LNCaP clone FGC (cell line): ENCODE data around the gene SLC35F5.

Experiments
- DNase-seq: peaks from one replicate; pipeline ENCODE4 v3.0.0-alpha.2; 2011; ENCODE audit warnings: low read depth
- H3K4me3 ChIP-seq: 2 replicates; pipeline ENCODE4 v1.5.1; 2011; ENCODE audit warnings: mild to moderate bottlenecking, low read depth, low read length, control low read depth
- CTCF ChIP-seq: IDR thresholded peaks from 2 replicates; pipeline ENCODE4 v1.5.1; 2012; ENCODE audit warnings: mild to moderate bottlenecking; ENCODE audit not compliant: control insufficient read depth, insufficient read depth; ENCODE audit errors: extremely low read depth

Gene SLC35F5

DNA sequence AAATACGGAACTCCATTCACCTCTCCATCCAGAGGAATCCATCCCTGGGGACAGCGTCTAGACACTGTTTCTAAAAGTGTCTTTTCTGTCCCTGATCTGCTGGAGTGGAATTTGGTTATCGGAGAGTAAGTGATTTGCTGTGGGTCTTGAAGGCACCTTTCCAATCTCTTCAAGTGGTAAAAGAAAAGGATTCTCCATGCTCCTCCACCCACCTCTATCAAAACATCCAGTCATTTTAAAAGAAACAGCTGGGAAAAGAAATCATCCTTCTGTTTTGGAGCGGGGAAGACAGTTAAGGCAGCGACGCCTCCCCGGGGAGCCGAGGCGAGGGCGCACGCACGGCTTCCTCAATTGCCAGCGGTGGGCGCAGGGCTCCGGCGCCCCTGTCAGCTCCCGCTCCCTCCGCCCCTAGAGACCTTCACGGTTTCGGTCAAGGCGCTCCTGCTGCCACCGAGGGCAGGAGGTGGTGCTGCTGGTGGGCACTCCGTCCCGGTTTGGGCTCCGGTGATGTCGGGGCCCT is 547 bp downstream of the SLC35F5 start:
- TF ChIP-seq CTCF, result no peak
- H3K4me3 ChIP-seq, result peak overlapping the region; percentile 93
- no peak for DNase-seq

GRCh38 chr2:113755035-113755834 is 1.2 kb downstream of the SLC35F5 start:
- no peak for TF ChIP-seq CTCF
- DNase-seq, result no peak
- peak overlapping the region; percentile 93 for H3K4me3 ChIP-seq

GRCh38 chr2:113754160-113754559 is 2.3 kb downstream of the SLC35F5 start:
- no peak for TF ChIP-seq CTCF

GRCh38 chr2:113750385-113750784 is 6.1 kb downstream of the SLC35F5 start:
- DNase-seq, result no peak
- no peak overlapping the region for H3K4me3 ChIP-seq
- no peak for TF ChIP-seq CTCF

More at GRCh38 chr2:113754160-113754559, 2.3 kb downstream of the SLC35F5 start:
- DNase-seq, result no peak
- H3K4me3 ChIP-seq, result peak overlapping the region; percentile 93

DNA sequence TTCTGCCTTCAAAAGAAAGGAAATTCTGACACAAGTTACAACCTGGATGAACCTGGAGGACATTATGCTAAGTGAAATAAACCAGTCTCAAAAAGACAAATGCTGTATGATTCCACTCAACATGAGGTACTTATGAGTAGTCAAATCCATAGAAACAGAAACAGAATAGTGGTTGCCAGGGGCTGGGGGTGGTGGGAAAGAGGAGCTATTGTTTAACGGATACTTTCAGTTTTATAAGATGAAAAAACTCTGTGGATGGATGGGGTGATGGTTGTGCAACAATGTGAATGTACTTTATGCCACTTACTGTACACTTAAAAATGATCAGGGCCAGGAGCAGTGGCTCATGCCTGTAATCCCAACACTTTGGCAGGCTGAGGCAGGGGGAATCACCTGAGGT is 15.4 kb downstream of the SLC35F5 start:
- no peak overlapping the region for H3K4me3 ChIP-seq
- TF ChIP-seq CTCF, result no peak
- no peak for DNase-seq

DNA sequence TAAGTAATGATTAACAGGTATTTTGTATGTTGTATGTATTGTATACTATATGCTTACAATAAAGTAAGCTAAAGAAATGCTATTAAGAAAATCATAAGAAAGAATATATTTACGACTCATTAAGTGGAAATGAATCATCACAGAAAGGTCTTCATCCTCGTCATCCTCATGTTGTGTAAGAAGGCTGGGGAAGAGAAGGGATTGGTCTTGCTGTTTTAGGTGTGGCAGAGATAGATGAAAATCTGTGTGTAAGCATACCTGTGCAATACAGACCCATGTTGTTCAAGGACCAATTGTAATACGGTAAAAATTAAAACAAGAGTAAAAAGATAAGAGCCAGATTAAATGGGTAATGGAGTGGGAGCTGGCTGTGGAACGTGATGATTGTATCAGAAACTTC is 16.6 kb downstream of the SLC35F5 start:
- H3K4me3 ChIP-seq, result no peak overlapping the region
- DNase-seq, result no peak
- no peak for TF ChIP-seq CTCF

- no peak overlapping the region for H3K4me3 ChIP-seq
- DNase-seq, result no peak
- TF ChIP-seq CTCF, result no peak
Measured at GRCh38 chr2:113734185-113734584, 22.3 kb downstream of the SLC35F5 start.
